ENCODE measurements around the gene GPR176. TPM values are rescaled to one million over a fixed set of nuclear protein-coding genes. Genes with fewer than 3 reads are reported as not detected.

GPR176 gene, protein sequence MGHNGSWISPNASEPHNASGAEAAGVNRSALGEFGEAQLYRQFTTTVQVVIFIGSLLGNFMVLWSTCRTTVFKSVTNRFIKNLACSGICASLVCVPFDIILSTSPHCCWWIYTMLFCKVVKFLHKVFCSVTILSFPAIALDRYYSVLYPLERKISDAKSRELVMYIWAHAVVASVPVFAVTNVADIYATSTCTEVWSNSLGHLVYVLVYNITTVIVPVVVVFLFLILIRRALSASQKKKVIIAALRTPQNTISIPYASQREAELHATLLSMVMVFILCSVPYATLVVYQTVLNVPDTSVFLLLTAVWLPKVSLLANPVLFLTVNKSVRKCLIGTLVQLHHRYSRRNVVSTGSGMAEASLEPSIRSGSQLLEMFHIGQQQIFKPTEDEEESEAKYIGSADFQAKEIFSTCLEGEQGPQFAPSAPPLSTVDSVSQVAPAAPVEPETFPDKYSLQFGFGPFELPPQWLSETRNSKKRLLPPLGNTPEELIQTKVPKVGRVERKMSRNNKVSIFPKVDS
- 0.23 and 0.34 TPM in 2 replicates for total RNA-seq

GRCh38 chr15:39919748-39920509 is at the start of gene GPR176:
Gene GPR176, minus strand, starts transcription at chr15:39920266. Its CDS starts 240 bp downstream, at chr15:39920026.
- Mint-ChIP-seq H3K4me3 (peak within 1 kb of the TSS; percentile 89), H3K27me3 (ENCODE audit: insufficient read depth) (peaks cover 35% of the 10 kb centered on the region), H3K36me3 (ENCODE audit: low read depth) (peaks cover 5% of the 10 kb centered on the region), H3K9me3 (peaks cover 11% of the 10 kb centered on the region), H3K4me1 (ENCODE audit: low read depth) (peaks cover 27% of the 10 kb centered on the region), H3K27ac (peak within 1 kb of the TSS; percentile 59)
- DNase-seq (ENCODE audit: low spot score) = no peak
- intact Hi-C loops (cut with micrococcal nuclease) = no loop called here

DNA sequence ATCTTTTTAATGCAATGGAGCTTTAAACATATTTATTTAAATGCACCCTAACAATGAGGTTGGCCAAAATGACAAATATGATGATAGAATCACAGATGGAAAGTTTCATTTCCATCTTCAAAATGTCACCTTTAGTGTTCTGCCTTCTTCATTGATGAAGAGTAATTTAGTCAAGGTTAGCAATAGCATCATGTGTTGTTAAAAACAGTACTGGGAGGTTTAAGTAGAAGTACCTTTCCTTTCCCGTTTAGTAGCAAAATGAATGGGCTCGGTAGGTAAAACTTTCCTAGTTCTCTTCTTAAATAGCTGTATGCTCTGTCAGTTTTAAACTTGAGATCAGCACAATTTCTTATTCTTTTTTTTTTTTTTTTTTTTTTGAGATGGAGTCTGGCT is 48.9 kb upstream of the GPR176 start:
- Mint-ChIP-seq H3K27me3 (ENCODE audit: insufficient read depth) (no peaks in the 10 kb centered on the region), H3K36me3 (ENCODE audit: low read depth) (peaks cover 40% of the 10 kb centered on the region), H3K4me1 (ENCODE audit: low read depth) (peaks cover 34% of the 10 kb centered on the region), H3K9me3 (no peaks in the 10 kb centered on the region), H3K4me3 (no peak overlapping the region), H3K27ac (no peak overlapping the region)
- intact Hi-C loops (cut with micrococcal nuclease) = loop anchor here (1.0 to 2.0 kb wide), 2 partner anchors 22 to 35 kb away; partner anchors contain the start of gene EIF2AK4
- no peak for DNase-seq (ENCODE audit: low spot score)

DNA sequence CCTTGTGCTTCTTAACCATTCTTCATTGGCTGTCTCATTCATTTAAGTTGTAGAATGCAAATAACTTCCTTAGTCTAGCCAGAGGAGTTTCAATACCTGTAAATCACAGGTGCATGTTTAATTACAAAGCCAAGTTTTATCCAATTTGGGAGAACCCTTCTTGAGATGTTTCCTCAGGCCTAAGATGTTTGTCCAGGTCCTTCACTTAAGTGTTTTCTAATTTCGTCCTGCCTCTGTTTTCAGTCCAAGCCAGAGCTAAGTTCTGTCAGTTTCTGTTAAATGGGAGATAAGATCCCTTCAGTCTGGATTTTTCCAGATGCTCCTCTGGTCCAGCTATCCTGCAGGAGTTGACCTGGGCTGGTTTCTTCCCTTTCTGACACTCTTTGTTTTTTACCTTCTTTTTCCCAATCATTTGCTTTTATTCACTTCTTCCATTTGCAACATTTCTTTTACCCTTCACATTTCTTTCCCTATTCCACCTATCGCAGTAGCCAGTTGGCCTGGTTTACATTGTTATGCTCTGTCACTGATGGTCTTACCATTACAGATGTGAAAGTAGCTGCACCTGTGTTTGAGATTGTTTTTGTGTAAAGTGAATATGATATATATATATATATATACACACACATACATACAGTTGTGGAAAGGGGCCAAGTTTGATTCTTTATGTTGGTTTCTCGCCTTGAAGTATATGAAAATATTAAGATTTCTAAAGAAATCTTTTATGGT is 48.4 kb upstream of the GPR176 start:
- Mint-ChIP-seq H3K27ac (peak overlapping the region; percentile 63), H3K9me3 (no peaks in the 10 kb centered on the region), H3K36me3 (ENCODE audit: low read depth) (peaks cover 40% of the 10 kb centered on the region), H3K4me1 (ENCODE audit: low read depth) (peaks cover 34% of the 10 kb centered on the region), H3K27me3 (ENCODE audit: insufficient read depth) (no peaks in the 10 kb centered on the region), H3K4me3 (no peak overlapping the region)
- intact Hi-C loops (cut with micrococcal nuclease) = loop anchor here (1.0 to 2.0 kb wide), 2 partner anchors 22 to 34 kb away; partner anchors contain the start of gene EIF2AK4
- DNase-seq (ENCODE audit: low spot score) = no peak

DNA sequence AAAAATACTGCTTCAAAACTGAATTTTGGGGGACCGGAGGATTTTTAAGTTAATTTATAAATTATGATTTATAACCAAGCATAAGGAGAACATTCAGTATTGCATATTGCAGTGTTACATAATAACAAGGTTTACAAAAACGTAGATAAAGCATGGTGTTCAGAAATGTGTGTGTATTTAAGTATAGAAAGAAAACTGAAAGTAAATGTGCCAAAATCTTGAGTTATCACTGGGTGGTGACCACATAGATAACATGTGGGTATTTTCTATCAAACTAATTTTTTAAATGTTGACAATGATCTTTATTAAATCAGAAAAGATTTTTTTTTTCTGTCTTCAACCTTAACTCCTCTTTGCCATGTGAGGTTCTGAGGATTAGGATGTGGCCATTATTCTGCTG is 46.5 kb upstream of the GPR176 start:
- intact Hi-C loops (cut with micrococcal nuclease) = no loop called here
- no peak for DNase-seq (ENCODE audit: low spot score)
- no peak overlapping the region for H3K4me3 Mint-ChIP-seq

GRCh38 chr15:39963786-39964185 is 43.7 kb upstream of the GPR176 start:
- Mint-ChIP-seq H3K27ac (no peak overlapping the region), H3K9me3 (no peaks in the 10 kb centered on the region), H3K36me3 (ENCODE audit: low read depth) (peaks cover 39% of the 10 kb centered on the region), H3K4me1 (ENCODE audit: low read depth) (peaks cover 19% of the 10 kb centered on the region), H3K27me3 (ENCODE audit: insufficient read depth) (no peaks in the 10 kb centered on the region), H3K4me3 (no peak overlapping the region)
- intact Hi-C loops (cut with micrococcal nuclease) = no loop called here
- DNase-seq (ENCODE audit: low spot score) = no peak

More for the DNA sequence above, 46.5 kb upstream of the GPR176 start:
- H3K36me3 Mint-ChIP-seq (ENCODE audit: low read depth) = peaks cover 45% of the 10 kb centered on the region
- peaks cover 34% of the 10 kb centered on the region for H3K4me1 Mint-ChIP-seq (ENCODE audit: low read depth)
- no peaks in the 10 kb centered on the region for H3K27me3 Mint-ChIP-seq (ENCODE audit: insufficient read depth)
- no peak overlapping the region for H3K27ac Mint-ChIP-seq
- H3K9me3 Mint-ChIP-seq = no peaks in the 10 kb centered on the region

GRCh38 chr15:39961051-39961450 is 41.0 kb upstream of the GPR176 start:
- Mint-ChIP-seq H3K27ac (no peak overlapping the region), H3K9me3 (no peaks in the 10 kb centered on the region)

DNA sequence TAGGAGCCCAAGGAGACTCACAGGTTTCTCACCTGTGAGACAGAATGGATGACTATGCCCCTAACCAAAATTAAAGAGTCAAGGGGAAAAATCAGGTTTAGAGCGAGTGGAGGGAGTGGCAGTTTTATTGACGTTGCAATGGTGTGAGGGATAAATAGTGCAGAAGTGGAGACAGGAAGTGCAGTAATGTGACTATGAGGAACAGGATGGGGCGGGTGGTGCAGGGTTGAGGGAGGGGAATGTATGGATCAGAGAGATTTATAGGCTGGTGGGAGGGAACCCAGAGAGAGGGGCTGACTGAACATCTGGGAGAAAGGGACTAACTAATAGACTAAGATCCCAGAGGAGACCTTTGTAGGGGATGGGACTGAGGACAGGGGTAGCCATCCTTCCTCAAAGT is 40.3 kb upstream of the GPR176 start:
- no peak overlapping the region for H3K27ac Mint-ChIP-seq
- intact Hi-C loops (cut with micrococcal nuclease) = no loop called here
- H3K9me3 Mint-ChIP-seq = no peaks in the 10 kb centered on the region
- H3K27me3 Mint-ChIP-seq (ENCODE audit: insufficient read depth) = no peaks in the 10 kb centered on the region
- peaks cover 28% of the 10 kb centered on the region for H3K36me3 Mint-ChIP-seq (ENCODE audit: low read depth)
- no peak overlapping the region for H3K4me3 Mint-ChIP-seq
- no peak for DNase-seq (ENCODE audit: low spot score)
- H3K4me1 Mint-ChIP-seq (ENCODE audit: low read depth) = no peaks in the 10 kb centered on the region

More at GRCh38 chr15:39961051-39961450, 41.0 kb upstream of the GPR176 start:
- intact Hi-C loops (cut with micrococcal nuclease) = no loop called here
- Mint-ChIP-seq H3K36me3 (ENCODE audit: low read depth) (peaks cover 33% of the 10 kb centered on the region), H3K4me3 (no peak overlapping the region), H3K27me3 (ENCODE audit: insufficient read depth) (no peaks in the 10 kb centered on the region), H3K4me1 (ENCODE audit: low read depth) (no peaks in the 10 kb centered on the region)
- DNase-seq (ENCODE audit: low spot score) = no peak

DNA sequence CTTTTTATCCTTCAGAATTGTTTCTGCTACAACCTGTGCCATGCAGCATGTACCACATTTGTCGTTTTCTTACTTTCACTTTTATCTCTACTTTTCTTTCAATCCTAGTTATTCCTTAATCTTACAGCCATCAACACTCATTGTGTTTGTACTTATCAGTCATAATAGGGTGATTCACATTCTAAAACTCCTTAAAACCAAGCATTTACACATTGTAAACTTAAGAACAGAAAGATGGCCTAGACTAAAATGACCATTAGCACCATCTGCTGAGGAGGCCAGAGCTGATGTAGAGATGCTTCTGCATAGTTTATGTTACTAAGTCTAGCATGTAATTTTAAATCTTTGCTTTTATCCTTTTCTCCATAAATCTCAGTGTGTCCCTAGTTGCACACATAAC is 39.3 kb upstream of the GPR176 start:
- no peak for DNase-seq (ENCODE audit: low spot score)
- no peaks in the 10 kb centered on the region for H3K9me3 Mint-ChIP-seq
- intact Hi-C loops (cut with micrococcal nuclease) = no loop called here
- H3K4me3 Mint-ChIP-seq = no peak overlapping the region
- H3K4me1 Mint-ChIP-seq (ENCODE audit: low read depth) = no peaks in the 10 kb centered on the region
- H3K36me3 Mint-ChIP-seq (ENCODE audit: low read depth) = peaks cover 30% of the 10 kb centered on the region
- no peaks in the 10 kb centered on the region for H3K27me3 Mint-ChIP-seq (ENCODE audit: insufficient read depth)
- H3K27ac Mint-ChIP-seq = no peak overlapping the region

DNA sequence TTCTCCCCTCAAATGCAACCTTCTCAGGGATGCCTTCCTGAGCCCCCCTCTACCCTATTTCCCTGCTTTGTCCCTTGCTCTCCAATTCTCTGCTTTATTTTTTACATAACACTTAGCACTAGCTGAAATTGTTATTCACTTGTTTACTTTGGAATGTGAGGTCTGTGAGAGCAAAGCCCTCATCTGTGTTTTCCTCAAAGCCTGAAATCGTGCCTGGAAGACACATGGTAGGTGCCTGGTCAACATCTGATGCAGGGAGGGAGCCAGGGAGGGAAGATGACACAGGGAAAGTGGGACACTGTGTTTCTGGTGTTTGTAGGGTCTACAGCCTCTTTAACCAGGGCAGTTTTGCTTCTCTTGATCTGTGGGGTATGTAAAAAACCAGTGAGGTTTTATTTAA is 37.4 kb upstream of the GPR176 start:
- Mint-ChIP-seq H3K36me3 (ENCODE audit: low read depth) (peaks cover 27% of the 10 kb centered on the region), H3K27me3 (ENCODE audit: insufficient read depth) (no peaks in the 10 kb centered on the region), H3K4me3 (no peak overlapping the region), H3K27ac (no peak overlapping the region), H3K4me1 (ENCODE audit: low read depth) (no peaks in the 10 kb centered on the region), H3K9me3 (no peaks in the 10 kb centered on the region)
- intact Hi-C loops (cut with micrococcal nuclease) = no loop called here
- no peak for DNase-seq (ENCODE audit: low spot score)

DNA sequence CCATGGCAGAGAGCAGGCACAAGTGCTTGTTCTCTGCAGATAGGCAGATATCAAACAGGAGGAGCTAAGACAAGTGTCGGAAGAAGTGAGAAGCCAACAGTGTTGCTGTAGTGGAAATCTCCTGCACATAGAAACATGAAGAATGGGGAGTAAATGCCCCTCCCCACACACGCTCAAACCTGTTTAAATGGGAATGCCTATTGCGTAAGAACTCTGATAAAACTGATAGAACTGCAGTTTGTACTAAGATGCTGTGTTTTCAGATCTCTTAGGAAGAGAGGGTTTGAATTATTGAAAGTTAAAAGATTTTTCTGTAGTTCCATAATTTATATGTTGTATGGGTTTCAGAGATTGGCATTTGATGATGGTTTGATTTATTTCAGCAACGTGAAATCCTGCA is 33.5 kb upstream of the GPR176 start:
- H3K9me3 Mint-ChIP-seq = no peaks in the 10 kb centered on the region
- no peak overlapping the region for H3K27ac Mint-ChIP-seq
- peaks cover 9% of the 10 kb centered on the region for H3K4me1 Mint-ChIP-seq (ENCODE audit: low read depth)
- DNase-seq (ENCODE audit: low spot score) = no peak
- H3K27me3 Mint-ChIP-seq (ENCODE audit: insufficient read depth) = no peaks in the 10 kb centered on the region
- intact Hi-C loops (cut with micrococcal nuclease) = no loop called here
- peaks cover 37% of the 10 kb centered on the region for H3K36me3 Mint-ChIP-seq (ENCODE audit: low read depth)
- H3K4me3 Mint-ChIP-seq = no peak overlapping the region

DNA sequence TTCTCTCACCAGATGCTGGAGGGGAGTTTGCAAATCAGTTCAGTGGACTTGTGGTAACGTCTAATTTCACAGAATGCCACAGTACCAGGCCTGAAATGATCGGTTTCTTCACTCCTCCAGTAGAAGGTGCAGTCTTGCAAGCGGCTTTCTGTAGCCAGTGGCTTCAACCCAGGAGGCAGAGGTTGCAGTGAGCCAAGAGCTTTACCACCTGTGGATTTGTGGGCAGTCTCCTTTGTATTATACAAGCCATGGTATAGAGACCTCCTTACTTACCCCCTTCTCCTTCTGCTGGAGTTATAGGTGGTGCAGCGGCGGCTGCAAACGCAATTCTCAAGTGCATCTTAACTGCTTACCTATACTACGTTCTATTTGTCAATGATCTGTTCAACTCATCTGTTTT is 31.5 kb upstream of the GPR176 start:
- Mint-ChIP-seq H3K27me3 (ENCODE audit: insufficient read depth) (no peaks in the 10 kb centered on the region), H3K27ac (no peak overlapping the region), H3K9me3 (no peaks in the 10 kb centered on the region), H3K4me3 (no peak overlapping the region), H3K36me3 (ENCODE audit: low read depth) (peaks cover 25% of the 10 kb centered on the region), H3K4me1 (ENCODE audit: low read depth) (peaks cover 23% of the 10 kb centered on the region)
- no peak for DNase-seq (ENCODE audit: low spot score)
- intact Hi-C loops (cut with micrococcal nuclease) = no loop called here

GRCh38 chr15:39948817-39949216 is 28.8 kb upstream of the GPR176 start:
- intact Hi-C loops (cut with micrococcal nuclease) = no loop called here
- peaks cover 29% of the 10 kb centered on the region for H3K4me1 Mint-ChIP-seq (ENCODE audit: low read depth)
- H3K27me3 Mint-ChIP-seq (ENCODE audit: insufficient read depth) = no peaks in the 10 kb centered on the region
- no peaks in the 10 kb centered on the region for H3K9me3 Mint-ChIP-seq
- peak overlapping the region; percentile 28 for H3K4me3 Mint-ChIP-seq
- H3K27ac Mint-ChIP-seq = peak overlapping the region; percentile 64
- peaks cover 40% of the 10 kb centered on the region for H3K36me3 Mint-ChIP-seq (ENCODE audit: low read depth)
- DNase-seq (ENCODE audit: low spot score) = no peak
